HUDEP-2 (cell line): ENCODE measurements around the gene DOCK4.

Source experiments
- DNase-seq, 76 experiments: peaks; one replicate each; lab custom pipeline; 2025; ENCODE audit not compliant: unreplicated experiment in 76 of 76; lab: John Stamatoyannopoulos, UW

Gene DOCK4

DNA sequence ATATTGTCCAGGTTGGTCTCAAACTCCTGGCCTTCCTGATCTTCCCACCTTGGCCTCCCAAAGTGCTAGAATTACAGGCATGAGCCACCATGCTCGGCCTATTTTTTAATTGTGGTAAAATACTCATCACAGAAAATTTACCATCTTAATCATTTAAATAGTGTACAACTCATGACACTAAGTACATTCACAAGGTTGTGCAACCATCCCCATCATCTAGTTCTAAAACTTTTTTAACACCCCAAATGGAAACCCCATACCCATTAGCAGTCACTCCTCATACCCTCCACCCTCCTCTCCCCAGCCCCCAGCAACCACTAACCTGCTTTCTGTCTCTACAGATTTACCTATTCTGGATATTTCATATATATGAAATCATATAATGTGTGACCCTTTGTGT, 90.3 kb downstream of the DOCK4 start:
- DNase-seq = no peak

DNA sequence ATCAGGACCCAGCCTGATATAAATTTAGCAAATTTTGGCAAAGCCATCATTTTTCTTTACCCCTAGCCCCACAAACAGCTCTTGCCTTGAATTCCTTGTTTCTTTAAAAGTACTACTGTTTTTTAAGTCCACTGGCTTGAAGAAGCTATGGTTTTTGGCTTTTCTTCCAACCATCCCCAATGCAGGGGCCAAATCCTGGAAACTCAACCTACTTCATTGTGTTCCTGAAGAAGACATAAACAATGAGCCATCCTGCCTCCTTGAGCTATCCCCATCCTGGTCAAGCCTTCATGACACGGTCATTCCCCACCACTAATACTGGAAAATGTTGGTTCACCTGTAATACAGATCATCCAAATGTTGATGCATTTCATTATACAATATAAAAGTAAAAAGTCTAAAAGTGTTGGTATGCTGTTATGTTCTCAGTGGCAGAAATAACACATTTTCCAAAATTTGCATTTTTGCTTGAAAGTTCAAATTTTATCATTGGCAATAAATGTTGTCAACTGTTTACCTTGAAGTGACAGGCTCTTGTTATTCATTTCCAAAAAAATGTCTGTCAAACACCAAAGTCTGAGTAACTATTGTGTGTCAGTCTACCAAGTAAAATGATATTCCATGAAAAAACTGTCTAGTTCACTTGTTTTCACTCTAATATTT, 92.2 kb downstream of the DOCK4 start:
- no peak for DNase-seq

DNA sequence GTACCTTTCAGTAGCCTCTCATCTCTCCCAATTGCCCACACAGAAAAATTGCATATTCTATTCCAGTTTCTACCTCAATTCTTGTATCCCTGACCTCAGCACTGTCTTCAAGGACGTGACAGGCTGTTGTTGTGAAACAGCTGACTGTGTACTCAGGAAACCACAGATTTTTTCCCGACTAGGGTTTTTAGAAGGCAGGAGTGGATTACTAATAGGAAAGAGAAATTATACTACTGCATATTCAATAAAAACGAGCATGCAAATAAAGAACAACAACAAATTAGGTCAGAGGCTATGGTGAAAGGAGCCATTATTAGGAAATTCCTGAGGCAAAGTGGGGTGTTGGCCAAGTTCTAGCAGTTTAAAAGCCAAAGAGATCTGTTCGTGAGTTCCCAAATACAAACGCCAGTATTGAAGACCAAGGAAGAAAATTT, 93.4 kb downstream of the DOCK4 start:
- DNase-seq = no peak

DNA sequence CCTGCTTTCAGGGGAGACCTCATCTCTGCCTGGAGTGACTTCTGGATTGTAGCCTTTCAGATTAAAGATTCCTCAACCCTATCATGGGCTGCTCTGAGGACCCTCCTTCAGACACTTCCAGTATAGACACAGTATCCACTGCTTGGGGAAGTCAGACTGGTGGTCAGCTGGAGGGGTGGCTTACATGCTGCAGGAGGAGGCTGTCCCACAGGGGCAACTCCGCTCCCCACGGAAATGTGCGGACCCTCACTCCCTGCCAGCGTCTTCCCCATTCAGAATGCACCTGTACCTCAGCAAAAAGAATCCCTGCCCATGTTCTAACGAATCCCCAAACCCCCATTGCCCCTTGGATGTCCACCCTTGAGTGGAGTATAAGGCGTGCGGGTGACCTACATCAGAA, 95.5 kb downstream of the DOCK4 start:
- DNase-seq = no peak

DNA sequence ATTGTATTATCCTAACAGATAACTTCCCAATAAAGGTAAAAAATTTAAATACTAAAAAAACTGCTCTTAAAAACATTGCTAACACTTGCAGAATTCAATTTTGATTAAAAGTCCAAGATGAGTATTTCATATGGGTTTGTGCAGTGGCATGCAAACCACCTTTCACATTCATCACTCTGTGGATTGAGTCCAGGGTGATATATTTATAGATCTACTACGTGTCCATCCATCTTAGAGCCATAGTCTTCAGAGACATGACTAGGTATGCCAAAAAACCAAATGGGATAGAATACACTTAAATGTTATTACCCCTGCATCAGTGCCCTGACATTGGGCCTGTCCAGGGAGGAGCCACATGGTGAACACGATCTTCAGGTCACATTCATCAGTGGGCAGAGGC, 96.0 kb downstream of the DOCK4 start:
- DNase-seq = no peak

DNA sequence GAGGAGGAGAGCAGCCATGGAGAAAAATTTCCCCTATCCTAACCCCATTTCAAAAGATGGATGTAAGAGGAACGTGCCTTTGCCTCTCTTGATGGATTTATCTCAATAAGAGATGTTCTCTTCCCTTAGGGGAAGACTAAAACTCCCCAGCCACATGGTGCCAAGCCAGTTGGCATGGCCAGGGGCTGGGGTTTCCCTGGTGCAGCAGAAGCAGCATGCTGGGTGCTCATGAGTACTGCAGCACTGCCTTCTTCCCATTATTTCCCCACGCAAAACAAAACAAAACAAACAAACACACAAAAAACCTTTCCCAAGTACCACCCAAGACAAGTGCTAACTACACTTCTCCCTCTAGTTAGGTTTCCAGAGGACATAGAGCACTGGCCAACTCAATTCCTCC, 97.2 kb downstream of the DOCK4 start:
- no peak for DNase-seq

DNA sequence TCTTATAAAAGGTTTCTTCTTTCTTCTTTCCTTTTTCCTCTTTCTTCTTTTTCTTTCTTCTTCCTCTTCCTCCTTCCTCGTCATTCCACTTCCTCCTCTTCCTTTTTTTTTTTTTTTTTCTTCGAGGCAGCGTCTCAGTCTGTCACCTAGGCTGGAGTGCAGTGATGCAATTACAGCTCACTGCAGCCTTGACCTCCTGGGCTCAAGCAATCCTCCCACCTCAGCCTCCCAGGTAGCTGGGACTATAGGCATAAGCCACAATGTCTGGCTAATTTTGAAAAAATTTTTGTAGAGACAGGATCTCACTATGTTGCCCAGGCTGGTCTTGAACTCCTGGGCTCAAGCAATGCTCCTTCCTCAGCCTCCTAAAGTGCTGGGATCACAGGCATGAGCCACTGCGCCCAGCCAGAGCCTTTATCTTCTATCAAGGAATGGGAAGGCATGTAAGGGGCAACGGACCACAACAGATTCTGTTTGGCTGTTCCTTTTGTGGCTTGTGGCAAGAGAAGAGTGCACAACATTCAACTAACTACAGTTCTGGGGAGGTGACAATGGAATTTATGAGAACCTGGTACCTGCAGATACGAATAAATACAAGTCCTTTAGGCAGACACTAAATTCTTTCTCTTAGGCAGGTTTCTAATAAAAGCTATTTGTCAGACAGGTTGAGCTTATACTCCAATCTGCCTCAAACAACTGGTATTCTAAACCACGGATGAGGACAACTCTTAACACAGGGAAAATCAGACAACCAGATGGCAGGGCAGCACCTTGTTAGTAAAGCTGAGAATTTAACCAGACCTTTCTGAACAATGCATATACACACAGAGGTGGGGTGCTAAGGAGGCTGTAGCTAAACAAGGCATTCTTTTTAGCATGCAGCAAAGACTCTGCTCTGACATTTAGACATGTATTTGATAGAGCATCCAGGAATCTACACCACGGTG, 100.3 kb downstream of the DOCK4 start:
- DNase-seq = no peak

DNA sequence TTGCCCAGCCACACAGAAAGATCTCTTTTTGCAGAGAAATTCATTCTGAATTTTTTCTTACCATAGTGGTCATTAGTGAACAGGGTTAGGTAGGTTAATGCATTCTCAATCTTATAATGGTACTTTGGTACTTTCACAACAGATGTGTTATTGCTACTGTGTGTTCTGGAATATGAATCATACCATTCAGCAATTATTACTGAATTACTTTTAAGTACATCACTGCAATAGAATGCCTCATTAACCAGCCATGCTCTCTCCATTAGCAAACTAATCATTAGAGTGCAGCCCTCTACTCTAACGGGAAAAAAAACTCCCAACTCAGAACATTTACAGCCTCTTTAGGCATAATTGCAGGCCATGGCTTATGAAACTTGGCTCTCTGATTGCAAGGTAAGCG, 102.1 kb downstream of the DOCK4 start:
- DNase-seq = no peak

DNA sequence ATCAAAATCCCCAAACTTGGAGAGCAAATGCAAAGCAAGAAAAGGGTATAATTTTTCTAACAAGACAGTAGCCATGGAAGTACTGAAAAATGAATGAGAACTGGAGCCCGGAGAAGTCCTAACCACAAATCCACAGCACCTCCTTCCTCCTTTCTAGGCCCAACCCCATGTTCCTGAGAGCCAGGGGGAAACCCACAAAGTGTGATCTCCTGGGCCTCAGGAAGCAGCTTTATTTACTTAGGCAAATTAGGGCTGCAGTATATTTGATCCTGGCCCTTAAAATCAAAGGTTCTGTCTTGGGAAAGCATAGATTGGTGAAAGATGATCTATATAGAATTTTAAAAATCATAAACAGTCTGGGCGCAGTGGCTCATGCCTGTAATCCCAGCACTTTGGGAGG, 103.0 kb downstream of the DOCK4 start:
- DNase-seq = no peak

DNA sequence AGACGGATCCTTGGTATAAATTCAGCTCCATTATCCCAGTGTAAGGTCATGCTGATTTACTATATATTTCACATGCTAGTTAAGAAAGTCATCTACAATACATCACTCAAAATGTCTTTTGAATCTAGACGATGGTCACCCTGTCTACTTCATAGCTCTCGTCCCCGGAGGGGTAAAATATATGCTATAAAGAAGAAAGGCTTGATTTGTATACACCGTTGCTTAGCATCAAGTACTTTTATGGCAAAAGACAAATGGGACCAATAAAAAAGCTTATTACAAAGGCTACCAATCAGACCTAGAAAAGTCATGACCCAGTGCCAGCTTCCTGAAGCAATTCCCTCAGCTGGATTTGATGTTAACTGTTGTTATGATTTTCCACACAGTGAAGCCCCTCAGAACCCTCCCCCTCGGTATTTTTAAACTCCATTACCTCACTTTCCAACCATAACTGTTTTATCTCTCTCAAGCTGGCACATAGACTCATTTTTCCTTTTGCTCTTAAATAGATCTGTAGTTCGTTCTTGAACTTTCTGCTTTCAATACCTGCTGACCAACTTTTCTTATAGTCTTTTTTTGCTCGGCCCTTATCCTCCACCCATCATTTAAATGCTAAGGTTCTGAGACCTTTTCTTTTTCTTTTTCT, 104.9 kb downstream of the DOCK4 start:
- DNase-seq = no peak

DNA sequence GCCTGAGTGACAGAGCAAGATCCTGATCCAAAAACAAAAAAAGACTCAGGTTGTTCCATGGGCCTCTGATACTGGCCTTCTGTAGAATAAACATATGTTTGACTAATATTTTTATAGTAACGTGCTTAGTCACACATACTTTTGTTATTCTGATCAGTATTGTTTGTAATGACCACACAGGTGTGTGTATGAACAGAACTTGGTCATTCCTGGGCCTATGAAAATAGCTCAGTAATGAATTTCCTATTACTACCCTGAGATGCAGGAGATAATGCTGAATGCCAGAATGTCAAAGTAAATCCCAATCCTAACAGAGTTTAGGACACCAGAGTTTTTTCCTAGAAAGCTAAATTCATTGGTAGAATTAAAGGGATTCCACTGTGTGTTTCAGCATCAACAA, 108.7 kb downstream of the DOCK4 start:
- DNase-seq = no peak

DNA sequence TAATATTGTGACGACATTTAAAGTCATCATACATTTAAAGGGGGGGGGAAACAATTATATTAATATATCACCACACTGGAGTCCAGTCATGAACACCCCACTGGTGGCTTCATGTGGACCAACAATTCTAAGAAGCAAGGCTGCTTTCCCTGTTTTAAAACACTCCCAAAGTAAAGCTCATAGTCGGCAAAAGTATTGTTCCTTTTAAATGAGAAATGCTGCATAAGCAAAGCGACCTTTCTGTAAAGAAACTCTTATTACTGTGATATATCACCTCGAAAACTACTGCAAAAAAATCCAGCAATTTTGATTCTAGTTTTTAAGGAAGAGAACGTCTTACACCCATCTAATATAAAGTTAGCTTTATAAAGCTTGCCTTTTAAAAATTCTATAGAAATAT, 112.8 kb downstream of the DOCK4 start:
- DNase-seq = no peak

DNA sequence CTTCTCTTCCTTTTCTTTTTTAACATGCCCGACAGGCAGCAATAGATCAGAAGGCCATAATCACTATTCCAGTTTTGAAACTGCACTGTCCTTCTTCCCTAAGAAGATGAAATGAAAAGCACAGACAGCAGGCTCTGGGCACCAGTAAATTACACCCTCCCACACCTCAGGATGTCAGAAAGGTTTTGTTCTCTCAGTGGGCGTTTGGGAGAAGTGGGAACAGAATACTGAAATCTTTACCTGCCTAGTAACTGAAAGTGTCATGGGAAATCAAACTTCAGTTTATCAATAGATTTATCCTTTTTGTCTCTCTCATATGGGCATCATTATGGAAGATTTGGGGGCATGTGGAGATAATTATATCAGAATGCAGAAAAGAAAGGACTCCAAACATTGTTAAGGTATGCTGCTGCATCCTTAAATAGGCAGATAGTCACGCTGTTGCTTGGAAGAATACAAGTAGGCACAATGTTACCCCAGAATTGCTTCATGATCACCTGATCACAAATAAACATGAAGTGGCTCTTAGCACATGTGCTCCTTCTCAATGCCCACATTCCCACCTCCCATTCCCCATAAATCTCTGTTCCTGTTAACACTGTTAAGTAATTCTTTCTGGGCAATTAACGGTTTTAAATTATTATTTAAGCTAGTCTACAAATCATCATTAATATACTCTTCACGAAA, 113.3 kb downstream of the DOCK4 start:
- DNase-seq = no peak

DNA sequence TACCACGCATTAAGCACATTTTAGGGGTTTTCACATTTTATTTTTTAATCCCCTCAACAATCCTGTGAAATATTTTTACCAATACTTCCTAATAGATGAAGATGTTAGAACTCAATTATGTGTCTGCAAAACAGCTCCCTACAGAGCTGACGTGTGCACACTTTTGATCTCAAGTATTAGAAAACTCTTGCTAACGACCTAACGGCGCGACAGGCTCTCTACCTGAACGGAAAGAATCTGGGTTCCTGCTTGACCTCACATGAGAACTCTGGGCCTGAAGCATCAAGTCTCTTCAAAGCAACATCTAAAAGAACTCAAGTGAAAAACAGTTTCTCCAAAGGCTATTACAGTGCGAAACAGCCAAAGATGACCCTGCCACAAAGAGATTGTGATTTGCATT, 113.9 kb downstream of the DOCK4 start:
- no peak for DNase-seq

DNA sequence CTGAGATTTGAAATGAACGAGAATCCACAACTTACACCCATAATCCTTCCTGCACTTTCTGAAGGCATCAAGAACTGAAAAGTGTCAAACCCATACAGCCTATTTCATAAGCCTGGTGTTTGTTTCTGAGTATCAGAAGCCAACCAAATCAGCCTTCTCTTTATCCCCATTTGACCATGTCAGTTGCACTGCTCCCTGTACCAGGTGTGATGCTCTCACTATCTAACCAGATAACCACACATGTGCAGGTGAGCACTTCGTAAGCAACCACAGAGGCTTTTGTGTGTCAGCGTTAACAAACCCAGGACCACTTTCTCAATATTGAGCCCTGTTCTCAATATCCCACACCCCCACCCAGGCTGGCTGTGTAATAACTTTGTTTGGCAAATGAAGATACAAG, 114.4 kb downstream of the DOCK4 start:
- DNase-seq = no peak

DNA sequence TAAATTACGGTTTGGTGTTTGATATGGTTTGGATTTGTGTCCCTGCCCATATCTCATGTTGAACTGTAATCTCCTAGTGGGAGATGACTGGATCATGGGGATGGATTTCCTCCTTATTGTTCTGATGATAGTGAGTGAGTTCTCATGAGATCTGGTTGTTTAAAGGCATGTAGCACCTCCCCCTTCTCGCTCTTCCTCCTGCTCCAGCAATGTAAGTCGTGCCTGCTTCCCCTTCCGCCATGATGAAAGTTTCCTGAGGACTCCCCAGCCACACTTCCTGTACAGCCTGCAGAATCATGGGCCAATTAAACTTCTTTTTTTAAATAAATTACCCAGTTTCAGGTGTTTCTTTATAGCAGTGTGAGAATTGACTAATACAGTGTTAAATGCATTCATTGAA, 116.6 kb downstream of the DOCK4 start:
- DNase-seq = no peak

DNA sequence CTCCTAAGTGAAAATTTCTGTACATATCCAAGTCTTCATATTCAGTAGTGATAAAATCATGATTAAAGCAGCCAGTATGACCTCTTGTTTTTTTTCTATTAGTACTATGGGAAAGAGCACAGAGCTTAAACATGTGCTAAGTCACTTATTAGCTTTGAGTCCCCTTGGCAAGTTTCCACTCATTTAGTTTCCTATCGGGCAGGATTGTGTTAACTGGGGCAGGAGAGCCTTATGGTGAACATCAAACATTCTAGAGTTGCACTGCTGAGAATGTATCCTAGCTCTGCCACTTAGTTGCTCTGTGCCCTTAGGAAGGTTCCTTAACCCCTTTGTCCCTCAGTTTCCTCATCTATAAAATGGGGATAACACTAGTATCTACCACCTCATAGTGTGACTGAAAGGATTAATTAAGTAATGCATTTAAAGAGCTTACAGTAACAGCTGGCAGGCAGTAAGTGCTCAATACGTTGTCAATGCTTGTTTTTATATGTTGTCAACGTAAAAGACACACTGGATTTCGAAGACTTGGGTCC, 117.6 kb downstream of the DOCK4 start:
- no peak for DNase-seq

DNA sequence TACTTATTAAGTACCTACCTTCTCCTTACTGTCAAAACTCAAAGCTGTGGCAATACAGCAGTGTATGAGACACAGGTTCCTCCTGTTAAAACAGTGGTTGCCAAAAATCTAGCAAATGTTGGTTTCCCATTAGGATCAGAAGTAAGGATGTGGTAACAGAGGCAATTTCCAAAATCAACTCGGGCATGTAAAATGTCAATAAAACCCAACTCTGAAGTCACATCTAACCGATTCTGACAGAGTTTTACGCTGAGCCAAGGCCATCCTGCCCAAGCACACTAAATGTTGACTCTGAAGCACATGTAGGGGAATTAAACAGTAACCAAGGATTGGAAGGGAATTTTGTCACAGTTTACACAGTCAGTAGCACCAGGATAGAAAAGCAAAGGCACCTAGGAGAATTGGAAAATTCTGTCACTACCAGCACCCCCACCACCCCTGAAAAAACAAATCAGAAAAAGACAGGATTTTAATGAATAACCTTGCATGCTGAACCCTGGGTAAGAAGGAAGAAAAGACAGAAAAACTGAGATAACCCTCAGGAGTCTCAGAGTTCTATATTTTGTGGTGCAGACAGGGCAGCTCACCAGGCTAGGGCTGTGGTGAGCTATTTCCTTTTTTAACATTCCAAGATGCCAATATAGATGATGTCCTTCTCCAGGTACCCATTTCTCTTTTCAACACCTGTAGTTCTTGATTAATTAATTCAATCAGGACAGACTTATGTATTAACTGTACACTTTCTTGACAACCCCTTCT, 119.5 kb downstream of the DOCK4 start:
- DNase-seq = no peak

DNA sequence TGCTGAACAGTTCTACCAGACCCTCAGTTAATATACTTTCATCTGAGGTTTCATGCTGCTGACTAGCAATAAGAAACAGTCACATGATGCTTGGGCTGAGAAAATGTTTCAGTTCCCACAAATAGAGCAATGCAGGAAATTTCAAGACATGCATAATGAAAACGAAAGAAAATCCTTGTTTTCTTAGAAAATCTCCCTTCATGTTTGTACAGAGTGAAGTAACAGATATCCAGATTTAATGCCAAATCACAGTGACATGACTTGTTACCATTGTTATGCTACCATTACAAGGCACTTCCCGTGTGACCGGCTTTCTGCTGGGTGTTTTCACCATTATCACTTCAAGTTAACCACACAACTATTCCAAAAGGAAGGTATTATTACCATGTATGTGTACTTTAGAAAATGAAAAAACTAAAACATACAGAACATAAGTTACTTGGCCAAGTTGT, 121.7 kb downstream of the DOCK4 start:
- DNase-seq = no peak

DNA sequence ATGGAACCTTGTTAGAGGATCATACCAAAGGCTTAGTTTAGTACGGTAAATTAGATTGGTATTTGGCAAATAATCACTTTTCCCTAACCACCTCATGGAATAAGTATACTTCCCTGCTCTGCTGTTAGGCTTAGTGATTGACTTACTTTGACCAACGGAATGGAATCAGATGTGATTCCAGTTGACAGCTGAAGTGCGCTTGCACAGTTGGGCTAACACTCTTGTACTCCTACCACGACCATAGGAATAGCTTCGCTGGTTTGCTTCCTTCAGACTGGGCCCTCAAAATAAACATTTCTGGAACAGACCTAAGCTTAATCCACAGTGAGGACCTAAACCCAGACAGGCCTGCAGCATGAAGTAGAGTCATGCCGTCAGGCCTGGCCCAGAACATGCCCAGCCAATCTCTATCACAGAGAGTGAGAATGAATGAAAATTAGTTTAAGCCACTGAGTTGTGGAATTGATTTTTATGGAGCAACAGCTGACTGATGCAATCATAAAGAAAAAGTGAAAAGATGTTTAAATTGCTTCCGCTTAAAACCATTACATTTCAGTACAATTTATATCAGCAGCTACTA, 122.3 kb downstream of the DOCK4 start:
- DNase-seq = no peak
